Iris pigment epithelial cell (primary cell): ENCODE data around the gene PRMT9.

Source experiments
- DNase-seq: peaks from one replicate; pipeline ENCODE4 v3.0.0-alpha.2; 2011; ENCODE audit warnings: low read depth

The PRMT9 gene

DNA sequence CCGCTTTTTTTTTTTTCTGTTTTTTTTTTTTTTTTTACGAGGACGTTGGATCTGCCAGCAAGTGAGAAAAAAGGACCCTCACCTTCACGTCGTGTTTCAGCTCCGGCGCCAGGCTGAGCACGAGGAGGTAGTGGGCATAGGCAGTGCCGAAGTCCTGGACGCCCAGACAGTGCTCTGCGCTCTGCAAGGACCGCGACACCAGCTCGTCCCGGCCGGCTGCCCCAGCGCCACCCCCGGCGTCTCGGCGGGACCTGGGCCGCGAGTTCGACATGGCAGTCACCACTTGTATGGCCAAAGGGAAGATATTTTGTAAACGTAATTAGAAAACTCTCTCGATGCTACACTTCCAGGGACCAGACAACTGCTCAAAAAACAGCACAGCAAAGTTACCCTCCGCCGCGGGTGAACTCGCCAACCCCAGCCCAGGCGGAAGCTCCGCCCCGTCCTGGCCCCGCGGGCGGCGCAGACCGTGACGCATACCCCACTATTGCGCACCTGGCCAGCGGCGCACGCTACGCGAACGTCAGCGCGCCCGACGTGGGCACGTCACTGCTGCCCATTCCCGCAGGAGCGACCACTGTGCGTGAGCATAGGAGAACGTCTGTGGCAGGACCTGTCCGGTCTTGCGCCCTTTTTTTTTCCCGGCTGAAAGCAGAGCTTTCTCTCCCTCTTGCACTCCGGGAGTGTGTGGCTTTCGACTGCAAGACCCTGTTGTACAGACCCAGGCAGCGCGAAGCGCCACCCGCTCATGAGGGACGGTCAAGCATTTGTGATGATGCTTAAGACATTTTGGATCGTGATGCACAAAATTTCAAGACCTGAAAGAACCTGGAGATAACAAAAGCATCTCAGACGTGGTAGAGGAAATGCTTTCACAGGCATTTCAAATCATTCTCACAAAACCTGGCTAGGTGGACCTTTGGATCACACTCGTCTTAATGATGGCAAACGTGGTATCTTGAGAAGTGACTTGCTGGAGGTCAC lies at the start of gene PRMT9:
Gene PRMT9 (minus strand): TSS at position 447 of the 984 bp plus-strand sequence. CDS start 176 bp downstream, at position 271.
- DNase-seq: peak; percentile 91

DNA sequence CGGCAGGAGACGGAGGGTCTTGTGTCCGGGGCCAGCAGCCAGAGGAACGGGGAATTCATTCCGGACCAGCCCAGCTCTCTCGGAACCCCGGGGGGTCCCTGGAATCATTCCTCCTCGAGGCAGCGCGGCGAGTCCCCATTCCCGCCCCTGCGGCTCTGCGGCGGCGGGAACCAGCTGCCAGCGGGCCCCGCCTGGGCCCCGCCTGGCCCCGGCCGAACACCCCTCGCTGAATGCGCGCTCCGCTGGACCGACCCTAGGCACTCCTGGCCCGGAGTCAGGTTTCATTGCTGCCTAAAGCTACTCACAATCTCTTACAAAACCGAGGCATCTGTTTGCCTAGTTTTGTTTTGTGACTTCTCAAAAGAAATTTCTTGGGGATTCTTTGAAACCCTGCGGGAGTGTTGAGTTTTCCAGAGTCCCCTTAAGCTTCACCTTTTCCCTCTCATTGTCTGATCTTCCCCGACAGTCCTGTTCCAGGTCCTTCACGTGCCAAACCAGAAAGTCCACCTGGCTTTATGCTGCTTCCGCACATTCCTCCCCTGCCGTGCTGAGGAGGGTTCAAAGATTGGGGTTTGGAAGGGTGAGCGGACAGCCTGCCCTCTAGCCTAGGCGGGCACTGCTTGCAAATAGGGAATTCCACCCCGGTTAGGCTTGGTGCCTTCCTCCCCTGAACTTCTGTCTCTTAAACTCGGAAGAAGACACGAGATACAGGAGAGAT lies 48.7 kb upstream of the PRMT9 start:
- DNase-seq: peak; percentile 64

DNA sequence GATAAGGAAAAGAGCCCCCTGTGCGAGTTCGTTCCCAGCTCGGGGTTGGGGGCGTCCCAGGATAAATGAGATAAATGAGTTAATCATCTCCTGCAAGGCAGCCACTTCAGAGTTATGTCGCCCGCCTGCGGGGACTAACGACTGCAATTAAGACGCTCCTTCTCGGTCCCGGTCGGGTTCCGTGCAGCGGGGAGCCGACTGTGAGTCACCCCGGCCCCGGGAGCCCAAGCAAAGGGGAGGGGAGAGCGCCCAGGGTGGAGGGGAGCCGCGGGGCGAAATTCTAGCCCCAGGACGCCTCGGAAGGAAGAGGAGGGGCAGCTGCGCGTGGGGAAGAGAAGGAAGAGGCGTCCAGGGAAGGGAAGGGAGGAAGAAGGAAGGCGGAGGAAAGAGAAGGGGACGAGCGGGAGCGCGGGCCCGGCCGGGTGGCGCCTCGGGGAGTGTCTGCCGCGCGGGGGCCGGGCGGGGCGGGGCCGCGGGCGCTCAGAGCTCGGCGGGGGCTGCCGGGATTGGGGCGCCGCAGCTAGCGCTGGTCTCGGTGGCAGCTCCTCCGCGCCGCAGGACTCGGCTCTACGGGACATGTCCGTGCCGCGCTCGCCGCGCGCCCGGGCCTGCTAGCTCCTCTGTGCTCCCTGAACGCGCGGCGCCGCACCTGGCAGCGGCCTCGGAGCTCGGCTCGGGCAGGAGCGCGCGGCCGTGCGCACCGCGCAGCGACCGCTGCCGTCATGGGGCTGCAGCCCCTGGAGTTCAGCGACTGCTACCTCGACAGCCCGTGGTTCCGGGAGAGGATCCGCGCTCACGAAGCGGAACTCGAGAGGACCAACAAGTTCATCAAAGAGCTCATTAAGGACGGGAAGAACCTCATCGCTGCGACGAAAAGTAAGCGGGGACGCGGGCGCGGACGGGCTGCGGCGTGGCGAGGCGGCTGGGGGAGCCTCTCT lies 47.9 kb upstream of the PRMT9 start, which contains the start of gene ARHGAP10:
Gene ARHGAP10 (plus strand): TSS at position 509 of the 938 bp plus-strand sequence. CDS start 214 bp downstream, at position 723.
- DNase-seq: peak; percentile 80

GRCh38 chr4:147730333-147730732 lies 46.4 kb upstream of the PRMT9 start:
- DNase-seq: peak; percentile 17

GRCh38 chr4:147727476-147728028 lies 43.6 kb upstream of the PRMT9 start:
- DNase-seq: no peak

- DNase-seq: peak; percentile 66
Observed at GRCh38 chr4:147725673-147726072, 41.7 kb upstream of the PRMT9 start.

DNA sequence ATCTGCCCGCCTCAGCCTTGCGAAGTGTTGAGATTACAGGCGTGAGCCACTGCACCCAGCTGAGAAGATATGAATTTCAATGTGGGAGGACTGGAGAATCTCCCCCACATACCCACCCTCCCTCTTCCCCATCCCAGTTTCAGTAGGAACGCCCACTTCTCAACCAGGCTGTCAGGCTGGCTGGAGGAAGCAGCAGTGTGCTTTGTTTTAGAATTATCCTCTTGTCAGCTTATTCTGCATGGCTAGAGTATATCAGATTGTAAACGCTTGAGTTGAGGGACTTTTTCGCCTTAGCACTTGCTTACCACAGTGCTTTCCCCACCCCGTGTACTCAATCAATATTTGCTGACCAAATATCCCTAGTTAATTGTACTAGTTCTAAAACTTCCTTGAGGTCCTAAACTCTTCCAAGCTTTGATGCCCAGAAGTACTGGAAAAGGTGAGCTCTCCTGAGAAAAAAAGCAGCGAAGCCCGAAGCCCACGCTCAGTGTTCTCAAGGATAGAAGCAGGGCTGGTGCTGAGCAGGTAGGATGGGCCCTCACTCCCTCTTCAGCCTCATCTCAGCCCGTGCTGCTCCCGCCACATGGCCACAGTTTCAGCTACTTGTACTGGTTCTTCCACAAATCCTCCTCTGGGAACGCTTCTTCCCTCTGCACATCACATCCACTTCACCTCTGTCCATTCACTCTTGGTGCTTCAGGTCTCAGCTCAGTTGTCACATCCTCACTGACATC lies 40.7 kb upstream of the PRMT9 start:
- no peak for DNase-seq

DNA sequence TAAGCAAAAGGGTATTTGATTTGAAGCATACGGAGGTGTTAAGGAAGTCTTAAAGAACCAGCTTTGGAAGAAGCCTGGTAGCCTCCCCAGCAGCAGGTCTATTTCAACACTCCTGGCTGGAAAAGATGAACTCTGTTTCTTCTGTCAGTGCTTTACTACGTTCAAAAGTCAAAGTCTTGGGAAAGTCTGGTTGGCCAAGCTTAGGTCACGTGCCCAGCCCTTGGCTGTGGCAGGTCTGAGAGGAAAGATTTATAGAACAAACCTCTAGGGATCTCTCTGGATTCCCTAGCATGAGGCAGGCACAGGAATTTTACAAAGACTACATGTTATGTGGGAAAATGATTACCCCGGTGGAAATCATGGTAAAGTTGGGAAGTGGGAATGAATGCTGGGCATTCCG lies 39.4 kb upstream of the PRMT9 start:
- DNase-seq: peak; percentile 14

DNA sequence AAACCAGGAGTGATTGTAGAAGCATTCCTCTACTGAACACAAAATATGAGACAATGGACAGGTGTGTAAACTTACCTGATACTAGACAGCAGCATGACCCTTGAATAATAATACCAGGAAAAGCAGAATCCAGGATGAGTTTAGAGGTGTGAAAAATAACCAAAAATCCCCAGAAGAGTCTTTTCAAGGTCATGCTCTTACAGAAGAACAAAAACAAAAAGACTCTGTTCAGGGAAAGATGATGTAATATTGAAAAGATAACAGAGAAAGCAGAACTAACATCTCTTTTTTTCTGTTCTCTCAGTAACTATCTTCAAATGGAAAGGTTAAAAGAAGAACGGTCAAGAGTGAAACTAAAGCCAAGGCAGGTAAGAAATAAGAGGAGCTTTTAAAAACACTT lies 33.9 kb upstream of the PRMT9 start:
- DNase-seq: peak; percentile 20

- peak; percentile 95 for DNase-seq
Observed at GRCh38 chr4:147714575-147715401, 30.8 kb upstream of the PRMT9 start.

- peak; percentile 44 for DNase-seq
Observed at GRCh38 chr4:147709999-147710398, 26.0 kb upstream of the PRMT9 start.

DNA sequence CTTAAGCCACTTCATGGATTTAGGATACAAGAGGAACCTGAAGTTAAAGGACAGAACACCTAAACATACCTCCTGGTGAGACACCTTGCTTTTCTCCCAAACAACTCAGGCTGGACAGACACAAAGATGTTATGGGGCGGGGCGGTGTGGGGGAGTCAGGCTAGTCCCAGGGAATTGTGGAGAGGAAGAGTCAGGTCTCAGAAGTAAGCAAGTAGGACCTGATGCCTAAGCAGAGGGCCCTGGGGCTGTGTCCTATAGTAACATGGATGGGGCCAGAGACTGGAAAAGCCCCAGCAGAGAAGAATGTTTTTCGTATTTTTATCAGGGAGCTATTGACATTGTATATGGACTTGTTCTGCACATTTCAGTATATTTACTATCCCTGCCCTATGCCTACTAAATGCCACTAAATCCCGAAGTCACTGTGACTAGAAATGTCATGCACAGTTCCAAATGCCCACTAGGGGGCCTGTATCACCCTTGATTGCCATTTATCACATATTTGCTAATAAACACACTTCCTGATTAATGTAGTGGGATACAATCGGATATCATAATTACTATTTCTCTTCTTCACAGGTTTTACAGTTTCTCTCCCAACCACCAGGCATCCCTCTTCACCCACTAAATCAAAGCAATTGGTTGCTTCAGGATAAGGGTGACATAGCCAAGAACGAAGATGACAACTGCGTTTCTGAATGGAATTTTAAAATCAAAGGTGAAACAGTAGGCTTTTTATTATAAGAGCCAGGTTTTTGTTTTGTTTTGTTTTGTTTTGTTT lies 24.1 kb upstream of the PRMT9 start:
- peak; percentile 27 for DNase-seq

DNA sequence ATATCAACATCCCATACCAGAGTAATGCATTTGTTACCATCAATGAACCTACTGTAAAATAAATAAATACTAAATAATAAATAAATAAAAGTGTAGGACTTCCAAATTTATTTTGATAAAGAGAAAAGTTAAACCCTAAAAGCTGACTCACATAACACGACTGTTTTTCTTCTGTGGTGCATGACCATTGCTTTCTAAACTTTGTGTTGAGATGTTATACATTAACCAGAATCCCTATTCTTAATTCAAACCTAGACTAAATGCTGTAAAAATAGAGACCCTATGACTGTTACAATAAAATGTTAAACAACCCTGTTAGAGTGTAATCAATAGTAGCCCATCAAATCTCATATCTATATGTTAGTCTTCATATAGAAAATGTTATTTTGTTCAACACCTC lies 20.9 kb upstream of the PRMT9 start:
- DNase-seq: no peak

GRCh38 chr4:147696866-147697265 lies 12.9 kb upstream of the PRMT9 start:
- DNase-seq: no peak

DNA sequence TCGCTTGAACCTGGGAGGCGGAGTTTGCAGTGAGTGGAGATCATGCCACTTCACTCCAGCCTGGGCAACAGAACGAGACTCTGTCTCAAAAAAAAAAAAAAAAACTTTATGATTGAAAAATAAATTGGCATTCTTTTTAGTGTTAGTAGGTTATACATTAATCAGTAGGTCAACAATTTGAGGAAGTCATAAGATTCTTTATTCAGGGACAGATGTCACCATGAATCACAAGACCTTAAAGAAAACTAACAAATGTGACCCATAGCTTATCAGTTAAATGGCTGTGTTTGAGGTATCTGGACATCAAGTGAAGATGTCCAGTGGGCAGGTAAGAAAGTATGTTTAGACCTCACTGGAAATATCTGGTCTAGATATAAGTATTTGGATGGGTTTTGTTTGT lies 9.3 kb upstream of the PRMT9 start:
- DNase-seq: no peak

DNA sequence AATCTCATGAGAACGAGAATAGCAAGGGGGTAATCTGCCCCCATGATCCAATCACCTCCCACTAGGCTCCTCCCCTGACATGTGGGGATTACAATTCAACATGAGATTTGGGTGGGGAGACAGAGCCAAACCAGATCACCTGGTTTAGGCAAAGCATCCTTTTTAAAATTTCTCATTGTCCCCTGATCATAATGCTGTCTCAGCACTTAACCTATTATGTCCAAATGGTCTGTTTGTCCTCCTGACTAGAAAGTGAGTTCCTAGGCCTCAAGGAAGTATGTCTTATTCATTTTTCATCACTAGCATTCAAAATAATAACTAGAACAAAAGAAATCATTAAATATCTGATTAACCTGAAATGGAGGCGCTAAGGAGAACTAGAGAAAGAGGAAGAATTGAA lies 7.9 kb upstream of the PRMT9 start:
- DNase-seq: no peak

- DNase-seq: no peak
Observed at GRCh38 chr4:147689067-147689466, 5.1 kb upstream of the PRMT9 start.

DNA sequence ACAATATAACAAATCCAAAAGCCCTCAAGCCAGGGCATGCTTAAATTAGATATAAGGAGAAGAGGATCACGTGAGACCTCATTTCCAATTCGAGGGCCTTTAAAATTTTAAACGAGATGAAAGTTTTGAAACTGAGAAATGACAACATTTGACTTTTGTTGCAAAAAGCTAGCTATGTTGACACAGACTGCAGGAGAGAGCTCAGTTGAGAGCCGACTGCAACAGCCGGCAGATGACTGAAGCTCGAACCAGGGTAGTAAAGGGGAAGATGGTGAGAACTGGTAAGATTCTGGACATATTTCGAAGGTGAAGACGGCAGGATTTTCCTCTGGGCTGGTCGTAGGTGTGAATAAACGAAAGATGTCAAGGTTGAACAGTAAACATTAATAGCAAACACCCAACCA lies 773 bp downstream of the PRMT9 start:
- peak; percentile 44 for DNase-seq

DNA sequence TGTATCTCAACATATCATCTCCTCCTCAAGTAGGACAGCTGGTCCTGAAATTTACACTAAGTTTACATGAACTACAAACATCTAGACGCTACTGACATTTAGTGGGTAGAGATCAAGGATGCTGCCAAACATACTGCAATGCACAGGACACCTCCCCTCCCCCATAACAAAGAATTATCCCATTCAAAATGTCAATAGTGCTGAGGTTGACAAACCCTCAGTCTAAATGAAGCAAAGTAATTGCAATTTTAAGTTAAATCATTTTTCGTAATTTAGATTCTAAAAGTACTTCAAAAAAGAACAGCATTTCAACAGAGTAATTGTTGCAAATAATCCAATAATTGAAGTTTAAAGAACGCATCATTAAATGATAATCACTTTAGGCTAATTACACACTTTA lies 1.2 kb downstream of the PRMT9 start:
- DNase-seq: peak; percentile 18
